ENCODE measurements around the gene PRKCB. TPM values are rescaled to one million over a fixed set of nuclear protein-coding genes. Genes with fewer than 3 reads are reported as not detected.

PRKCB gene
- total RNA-seq, 1 experiment from 2014 or later, result not detected

GRCh38 chr16:23962001-23962400 lies 126.2 kb downstream of the PRKCB start:
- H3K4me1 Mint-ChIP-seq (ENCODE audit: low read depth, unreplicated experiment), result no peaks in the 10 kb centered on the region
- no peaks in the 10 kb centered on the region for H3K36me3 Mint-ChIP-seq (ENCODE audit: insufficient read depth, unreplicated experiment)
- H3K9me3 Mint-ChIP-seq (ENCODE audit: low read depth, unreplicated experiment), result no peaks in the 10 kb centered on the region
- H3K4me3 Mint-ChIP-seq (ENCODE audit: low read depth, unreplicated experiment), result no peak overlapping the region
- H3K27ac Mint-ChIP-seq (ENCODE audit: unreplicated experiment), result no peak overlapping the region
- no peak for DNase-seq
- BruUV-seq (replicated peaks), result no TSS peak
- CTCF ChIA-PET, result no interaction called here
- intact Hi-C loops (cut with micrococcal nuclease; ENCODE audit: unreplicated experiment), result no loop called here
- peaks cover 86% of the 10 kb centered on the region for H3K27me3 Mint-ChIP-seq (ENCODE audit: unreplicated experiment)
- no peak for TF ChIP-seq CTCF (IDR thresholded peaks at IDR 0.05; ENCODE audit: unreplicated experiment)

GRCh38 chr16:23964136-23964535 lies 128.4 kb downstream of the PRKCB start:
- no TSS peak for BruUV-seq (replicated peaks)

GRCh38 chr16:23965137-23965733 lies 129.5 kb downstream of the PRKCB start:
- H3K27ac Mint-ChIP-seq (ENCODE audit: unreplicated experiment), result no peak overlapping the region
- H3K27me3 Mint-ChIP-seq (ENCODE audit: unreplicated experiment), result peaks cover 88% of the 10 kb centered on the region
- no peak for TF ChIP-seq CTCF (IDR thresholded peaks at IDR 0.05; ENCODE audit: unreplicated experiment)
- H3K36me3 Mint-ChIP-seq (ENCODE audit: insufficient read depth, unreplicated experiment), result no peaks in the 10 kb centered on the region
- CTCF ChIA-PET, result interaction anchor here (0.5 to 0.7 kb wide), 2 partner anchors 21 to 292 kb away, joined by 3 to 5 read pairs; no protein-coding TSS in a partner anchor
- no peak for DNase-seq
- no peaks in the 10 kb centered on the region for H3K9me3 Mint-ChIP-seq (ENCODE audit: low read depth, unreplicated experiment)
- intact Hi-C loops (cut with micrococcal nuclease; ENCODE audit: unreplicated experiment), result no loop called here
- no TSS peak for BruUV-seq (replicated peaks)
- no peaks in the 10 kb centered on the region for H3K4me1 Mint-ChIP-seq (ENCODE audit: low read depth, unreplicated experiment)
- no peak overlapping the region for H3K4me3 Mint-ChIP-seq (ENCODE audit: low read depth, unreplicated experiment)

More at GRCh38 chr16:23964136-23964535, 128.4 kb downstream of the PRKCB start:
- CTCF ChIA-PET, result no interaction called here
- H3K27ac Mint-ChIP-seq (ENCODE audit: unreplicated experiment), result no peak overlapping the region
- H3K27me3 Mint-ChIP-seq (ENCODE audit: unreplicated experiment), result peaks cover 88% of the 10 kb centered on the region
- H3K9me3 Mint-ChIP-seq (ENCODE audit: low read depth, unreplicated experiment), result no peaks in the 10 kb centered on the region
- no peaks in the 10 kb centered on the region for H3K4me1 Mint-ChIP-seq (ENCODE audit: low read depth, unreplicated experiment)
- no peak overlapping the region for H3K4me3 Mint-ChIP-seq (ENCODE audit: low read depth, unreplicated experiment)
- DNase-seq, result no peak
- no peaks in the 10 kb centered on the region for H3K36me3 Mint-ChIP-seq (ENCODE audit: insufficient read depth, unreplicated experiment)
- intact Hi-C loops (cut with micrococcal nuclease; ENCODE audit: unreplicated experiment), result no loop called here
- TF ChIP-seq CTCF (IDR thresholded peaks at IDR 0.05; ENCODE audit: unreplicated experiment), result no peak

GRCh38 chr16:23966597-23967394 lies 131.0 kb downstream of the PRKCB start:
- no peak for TF ChIP-seq CTCF (IDR thresholded peaks at IDR 0.05; ENCODE audit: unreplicated experiment)
- H3K4me3 Mint-ChIP-seq (ENCODE audit: low read depth, unreplicated experiment), result no peak overlapping the region
- CTCF ChIA-PET, result no interaction called here
- DNase-seq, result no peak
- intact Hi-C loops (cut with micrococcal nuclease; ENCODE audit: unreplicated experiment), result no loop called here
- no peaks in the 10 kb centered on the region for H3K36me3 Mint-ChIP-seq (ENCODE audit: insufficient read depth, unreplicated experiment)
- H3K4me1 Mint-ChIP-seq (ENCODE audit: low read depth, unreplicated experiment), result no peaks in the 10 kb centered on the region
- peaks cover 88% of the 10 kb centered on the region for H3K27me3 Mint-ChIP-seq (ENCODE audit: unreplicated experiment)
- no peaks in the 10 kb centered on the region for H3K9me3 Mint-ChIP-seq (ENCODE audit: low read depth, unreplicated experiment)
- no TSS peak for BruUV-seq (replicated peaks)
- no peak overlapping the region for H3K27ac Mint-ChIP-seq (ENCODE audit: unreplicated experiment)
